Esophagus squamous epithelium (tissue), 5 donors: ENCODE measurements around the gene WNK2. TPM values are rescaled to one million over a fixed set of nuclear protein-coding genes. Genes with fewer than 3 reads are reported as not detected.
"Not testable (repeated sequence)": the region's sequence is repeated elsewhere in the genome, so short reads cannot be mapped to it uniquely, and the experiment has no call there.

Source experiments
- DNase-seq: peaks from one replicate; lab custom pipeline; 2025; lab: John Stamatoyannopoulos, UW
- H3K27ac ChIP-seq, 4 donors: fragments of 200-600 bp; sonication (generic); one replicate each; pipeline ENCODE4 v1.5.1; 2016 to 2019; ENCODE audit warnings: mild to moderate bottlenecking in 1 of 4
- H3K27me3 ChIP-seq, 4 donors: fragments of 200-600 bp; sonication (generic); 1 replicate in 3 of 4; 2 replicates in 1 of 4; pipeline versions ENCODE4 v1.5.1 to v1.6.0; 2017 to 2021; ENCODE audit warnings: antibody characterized with exemption in 1 of 4
- H3K36me3 ChIP-seq, 3 donors: fragments of 200-600 bp; sonication (generic); one replicate each; pipeline ENCODE4 v1.5.1; 2016 to 2019
- H3K4me1 ChIP-seq, 3 donors: fragments of 200-600 bp; sonication (generic); one replicate each; pipeline ENCODE4 v1.5.1; 2017 to 2019
- H3K4me3 ChIP-seq, 4 donors: fragments of 200-600 bp; sonication (generic); 1 replicate in 3 of 4; 2 replicates in 1 of 4; pipeline ENCODE4 v1.5.1; 2016 to 2019; ENCODE audit warnings: mild to moderate bottlenecking in 2 of 4, moderate library complexity in 1 of 4
- H3K9me3 ChIP-seq, 3 donors: fragments of 200-600 bp; sonication (generic); one replicate each; pipeline ENCODE4 v1.5.1; 2016 to 2019
- POLR2A ChIP-seq, 4 donors: fragments of 450-650 bp; IDR thresholded peaks; one replicate each; pipeline ENCODE4 v1.6.1; 2017; ENCODE audit warnings: antibody characterized with exemption in 4 of 4, mild to moderate bottlenecking in 4 of 4, moderate library complexity in 3 of 4
- WGBS, 2 donors: methylation state at CpG; one replicate each; pipeline ENCODE4 v1.1.5; 2018; 5-methylcytosine and 5-hydroxymethylcytosine counted together
- intact Hi-C: fragments of 100-400 bp; cut with DNase I; formaldehyde crosslinking; loops from one replicate; pipeline ENCODE4 v1.15.0; 2022
- total RNA-seq, 4 donors: library from RNA; depleted of rRNA; stranded (reverse); fragments of >200 nt; gene quantifications; one replicate each; pipeline ENCODE4 v1.1.0, GENCODE V29; 2016
- TF ChIP-seq, protein P1 (sequence below), 6 experiments: fragments of 450-650 bp in 4 of 6; fragments of 200-600 bp in 2 of 6; sonication (generic) in 2 of 6; IDR thresholded peaks; one replicate each; pipeline ENCODE4 v1.5.1; 2016 to 2019; ENCODE audit warnings: antibody characterized with exemption in 6 of 6, mild to moderate bottlenecking in 4 of 6, moderate library complexity in 4 of 6
- donor health status: DM: yes; HTN: yes; CAD: no.

The WNK2 gene
- total RNA-seq, 4 donors from 2014 or later: 0.40 to 8.8 (median 5.2) TPM

DNA sequence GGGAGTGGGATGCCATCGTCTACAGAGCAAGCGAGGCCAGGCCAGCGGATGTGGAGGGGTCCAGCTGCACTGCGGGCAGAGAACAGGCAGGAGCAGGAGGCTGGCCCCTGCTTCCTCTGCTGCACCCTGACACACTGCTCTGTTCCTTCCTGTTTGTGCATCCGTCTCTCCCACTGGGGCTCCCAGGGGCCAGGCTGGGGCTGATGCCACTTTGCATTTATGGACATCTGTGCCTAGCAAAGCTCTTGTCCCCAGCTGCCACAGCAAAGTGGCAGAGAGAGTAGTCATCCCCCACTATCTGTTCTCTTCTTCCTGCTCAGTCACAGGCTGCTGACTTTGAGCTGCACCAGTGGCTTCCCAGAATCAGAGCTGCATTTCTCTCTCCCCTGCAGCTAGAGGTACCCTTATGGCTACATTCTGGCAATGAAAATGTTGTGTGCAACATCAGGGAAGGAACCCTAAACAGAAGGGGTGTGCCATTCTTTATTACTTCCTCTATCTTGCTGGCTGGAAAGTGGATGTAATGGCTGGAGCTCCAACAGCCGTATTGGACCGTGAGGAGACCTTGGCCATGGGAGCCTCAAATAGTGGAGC, 45.7 kb upstream of the WNK2 start:
- Histone ChIP-seq H3K4me1 (peaks cover 16 to 87% (median 47%) of the 10 kb centered on the region in 3 donors), H3K27me3 (no peaks in the 10 kb centered on the region), H3K9me3 (no peaks in the 10 kb centered on the region), H3K27ac (no peak overlapping the region), H3K4me3 (no peak overlapping the region), H3K36me3 (no peaks in the 10 kb centered on the region)
- WGBS, 2 donors: 68 to 72% methylated on average over 4 to 7 of the region's 7 CpGs
- intact Hi-C loops: no loop called here
- DNase-seq: no peak
- no peak for TF ChIP-seq POLR2A (IDR thresholded peaks at IDR 0.05)
- TF ChIP-seq, protein P1, sequence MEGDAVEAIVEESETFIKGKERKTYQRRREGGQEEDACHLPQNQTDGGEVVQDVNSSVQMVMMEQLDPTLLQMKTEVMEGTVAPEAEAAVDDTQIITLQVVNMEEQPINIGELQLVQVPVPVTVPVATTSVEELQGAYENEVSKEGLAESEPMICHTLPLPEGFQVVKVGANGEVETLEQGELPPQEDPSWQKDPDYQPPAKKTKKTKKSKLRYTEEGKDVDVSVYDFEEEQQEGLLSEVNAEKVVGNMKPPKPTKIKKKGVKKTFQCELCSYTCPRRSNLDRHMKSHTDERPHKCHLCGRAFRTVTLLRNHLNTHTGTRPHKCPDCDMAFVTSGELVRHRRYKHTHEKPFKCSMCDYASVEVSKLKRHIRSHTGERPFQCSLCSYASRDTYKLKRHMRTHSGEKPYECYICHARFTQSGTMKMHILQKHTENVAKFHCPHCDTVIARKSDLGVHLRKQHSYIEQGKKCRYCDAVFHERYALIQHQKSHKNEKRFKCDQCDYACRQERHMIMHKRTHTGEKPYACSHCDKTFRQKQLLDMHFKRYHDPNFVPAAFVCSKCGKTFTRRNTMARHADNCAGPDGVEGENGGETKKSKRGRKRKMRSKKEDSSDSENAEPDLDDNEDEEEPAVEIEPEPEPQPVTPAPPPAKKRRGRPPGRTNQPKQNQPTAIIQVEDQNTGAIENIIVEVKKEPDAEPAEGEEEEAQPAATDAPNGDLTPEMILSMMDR (IDR thresholded peaks at IDR 0.05): no peak

DNA sequence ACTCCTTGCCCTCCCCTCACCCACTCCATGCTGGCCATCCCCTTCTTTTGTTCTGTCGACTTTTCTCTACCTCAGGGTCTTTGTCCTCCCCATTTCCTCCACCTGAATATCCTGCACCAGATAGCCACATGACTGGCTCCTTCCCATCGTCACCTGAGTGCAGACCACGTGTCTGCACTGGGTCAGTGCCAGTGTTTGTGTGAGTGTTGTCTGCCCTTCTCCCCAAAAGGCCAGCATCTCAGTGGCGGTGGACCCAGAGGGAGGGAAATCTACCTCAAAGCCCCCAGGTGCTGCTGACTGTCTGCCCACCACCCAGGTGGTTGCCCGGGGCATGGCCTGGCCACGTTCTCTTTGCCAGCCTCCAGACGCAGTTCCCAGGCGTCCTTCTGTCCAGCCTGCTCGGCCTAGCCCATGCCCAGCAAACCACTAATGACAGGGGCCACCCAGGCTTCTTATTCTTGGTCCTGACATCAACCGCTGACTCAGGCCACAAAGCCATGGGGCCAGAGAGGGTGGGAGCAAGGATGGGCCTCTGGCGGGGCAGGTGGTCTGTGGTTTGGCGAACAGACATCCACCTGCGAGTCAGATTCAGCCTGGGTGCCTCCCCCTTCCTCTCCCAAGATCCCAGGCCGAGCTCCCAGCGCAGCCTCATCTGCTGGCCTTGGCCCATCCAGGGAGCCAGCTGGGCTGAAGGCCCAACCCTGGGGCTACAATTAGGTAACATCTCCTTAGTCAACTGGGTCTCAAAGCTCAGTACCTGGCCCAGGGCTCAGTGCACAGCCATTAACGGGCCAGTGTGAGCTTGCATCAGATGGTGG, 44.4 kb upstream of the WNK2 start:
- Histone ChIP-seq H3K4me3 (no peak overlapping the region), H3K27me3 (no peaks in the 10 kb centered on the region), H3K36me3 (no peaks in the 10 kb centered on the region), H3K9me3 (no peaks in the 10 kb centered on the region), H3K4me1 (peaks cover 25 to 90% (median 57%) of the 10 kb centered on the region in 3 donors), H3K27ac (peak overlapping the region in 2 of 4 donors; percentile 36 to 63)
- TF ChIP-seq, protein P1 (IDR thresholded peaks at IDR 0.05): no peak
- TF ChIP-seq POLR2A (IDR thresholded peaks at IDR 0.05): no peak
- DNase-seq: no peak
- 55% methylated on average over 3 to 4 of the region's 16 CpGs for WGBS, 2 donors
- intact Hi-C loops: no loop called here

DNA sequence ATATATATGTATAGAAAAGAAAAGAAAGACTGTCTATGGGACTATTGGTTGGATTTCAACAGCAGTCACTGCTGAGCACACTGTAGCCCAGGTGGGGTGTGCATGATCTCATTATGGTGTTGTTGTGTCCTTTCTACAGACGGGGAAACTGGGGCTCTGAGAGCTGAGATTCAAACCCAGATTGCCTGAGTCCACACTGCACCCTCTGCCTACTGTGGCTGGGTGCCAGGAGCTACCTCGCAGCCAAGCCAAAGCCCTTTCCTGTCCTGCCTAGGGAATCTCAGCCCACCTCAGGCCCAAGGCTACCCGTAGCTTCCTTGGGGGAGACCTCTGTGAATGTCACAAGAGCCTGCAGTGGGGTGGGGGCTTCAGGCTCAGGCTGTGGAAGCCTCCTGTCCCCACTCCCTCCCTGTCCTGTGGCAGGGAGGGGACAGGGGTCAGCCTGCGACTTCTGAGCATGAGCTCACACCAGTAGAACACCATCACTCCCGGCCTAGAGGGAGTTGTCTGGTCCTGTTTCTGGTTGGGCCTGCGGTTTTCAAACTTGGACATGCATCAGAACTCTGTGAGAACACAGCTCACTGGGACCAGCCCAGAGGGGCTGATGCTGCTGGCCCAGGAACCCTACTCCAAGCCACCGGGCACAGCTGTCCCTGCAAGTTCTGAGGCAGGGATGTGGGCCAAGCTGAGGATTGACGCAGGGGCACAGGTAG, 42.0 kb upstream of the WNK2 start:
- H3K4me1 ChIP-seq: peaks cover 21 to 70% (median 34%) of the 10 kb centered on the region in 3 donors
- DNase-seq: no peak
- TF ChIP-seq POLR2A (IDR thresholded peaks at IDR 0.05): no peak
- TF ChIP-seq, protein P1 (IDR thresholded peaks at IDR 0.05): no peak
- peak overlapping the region in 3 of 4 donors; percentile 40 to 64 (median 51) for H3K27ac ChIP-seq
- no peaks in the 10 kb centered on the region for H3K36me3 ChIP-seq
- intact Hi-C loops: no loop called here
- no peak overlapping the region for H3K4me3 ChIP-seq
- 43 to 50% methylated on average over 1 to 4 of the region's 8 CpGs for WGBS, 2 donors
- no peaks in the 10 kb centered on the region for H3K9me3 ChIP-seq
- H3K27me3 ChIP-seq: no peaks in the 10 kb centered on the region

DNA sequence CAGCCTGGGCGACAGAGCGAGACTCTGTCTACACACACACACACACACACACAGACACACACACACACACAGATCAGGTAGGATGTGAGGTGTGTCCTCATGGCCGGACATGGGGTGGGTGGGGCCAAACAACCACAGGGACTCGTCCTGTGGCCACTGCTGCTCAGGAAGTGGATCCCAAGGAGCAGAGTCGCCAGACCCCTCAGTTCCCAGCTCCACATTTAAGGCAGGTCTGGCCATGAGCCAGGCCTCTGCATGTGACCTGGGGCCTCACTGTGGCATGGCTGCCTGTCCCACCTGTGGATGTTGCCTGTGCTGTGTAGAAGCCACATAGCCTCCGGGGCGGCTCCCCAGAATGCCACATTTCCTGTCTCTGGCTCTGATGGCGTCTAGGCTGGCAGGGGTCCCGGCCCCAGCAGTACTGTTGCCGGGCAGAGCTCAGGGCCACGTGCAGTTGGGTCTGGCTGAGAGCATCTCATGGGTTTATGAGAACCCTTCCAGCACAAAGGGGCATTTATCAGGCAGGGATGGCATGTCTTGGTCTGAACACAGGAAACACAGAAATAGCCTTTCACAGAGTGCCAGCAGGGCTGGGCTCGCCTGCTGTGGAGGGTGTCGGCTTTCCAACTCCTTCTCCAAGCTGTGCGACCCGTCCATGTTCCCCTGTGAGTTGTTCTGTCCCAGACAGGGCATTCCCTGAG, 40.0 kb upstream of the WNK2 start:
- peak overlapping the region in 2 of 4 donors; percentile 52 to 71 for H3K27ac ChIP-seq
- DNase-seq: no peak
- TF ChIP-seq POLR2A (IDR thresholded peaks at IDR 0.05): no peak
- TF ChIP-seq, protein P1 (IDR thresholded peaks at IDR 0.05): no peak
- intact Hi-C loops: no loop called here
- H3K27me3 ChIP-seq: no peaks in the 10 kb centered on the region
- H3K9me3 ChIP-seq: no peaks in the 10 kb centered on the region
- peaks cover 16 to 59% (median 31%) of the 10 kb centered on the region in 3 donors for H3K4me1 ChIP-seq
- no peaks in the 10 kb centered on the region for H3K36me3 ChIP-seq
- WGBS, 2 donors: 28 to 53% methylated on average over 6 to 7 of the region's 15 CpGs
- peak overlapping the region in 1 of 4 donors; percentile 1 for H3K4me3 ChIP-seq

DNA sequence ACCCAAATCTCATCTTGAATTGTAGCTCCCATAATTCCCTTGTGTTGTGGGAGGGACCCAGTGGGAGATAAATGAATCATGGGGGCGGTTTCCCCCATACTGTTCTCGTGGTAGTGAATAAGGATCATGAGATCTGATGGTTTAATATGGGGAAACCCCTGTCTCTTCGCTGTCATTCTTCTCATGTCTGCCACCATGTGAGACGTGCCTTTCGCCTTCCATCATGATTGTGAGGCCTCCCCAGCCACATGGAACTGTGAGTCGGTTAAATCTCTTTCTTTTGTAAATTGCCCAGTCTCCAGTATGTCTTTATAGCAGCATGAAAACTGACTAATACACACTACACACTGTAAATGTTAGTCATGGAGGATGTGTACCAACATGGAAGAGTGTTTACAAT, 37.2 kb upstream of the WNK2 start:
- 60 to 72% methylated on average over 5 to 6 of the region's 6 CpGs for WGBS, 2 donors
- peaks cover 9 to 33% (median 20%) of the 10 kb centered on the region in 3 donors for H3K4me1 ChIP-seq
- H3K27ac ChIP-seq, H3K4me3 ChIP-seq, H3K36me3 ChIP-seq, intact Hi-C loops, DNase-seq, H3K27me3 ChIP-seq, H3K9me3 ChIP-seq: not testable (repeated sequence)
